HG03354 (cell line): ENCODE data around the gene KRT4.

Experiments
- ATAC-seq: cut with Tn5 transposase; IDR thresholded peaks from one replicate; pipeline ENCODE4 v1.9.1; 2021; ENCODE audit warnings: mild to moderate bottlenecking; ENCODE audit not compliant: unreplicated experiment, poor library complexity, severe bottlenecking

The KRT4 gene

GRCh38 chr12:52824741-52825410, 11.0 kb upstream of the KRT4 start:
- ATAC-seq = no peak

DNA sequence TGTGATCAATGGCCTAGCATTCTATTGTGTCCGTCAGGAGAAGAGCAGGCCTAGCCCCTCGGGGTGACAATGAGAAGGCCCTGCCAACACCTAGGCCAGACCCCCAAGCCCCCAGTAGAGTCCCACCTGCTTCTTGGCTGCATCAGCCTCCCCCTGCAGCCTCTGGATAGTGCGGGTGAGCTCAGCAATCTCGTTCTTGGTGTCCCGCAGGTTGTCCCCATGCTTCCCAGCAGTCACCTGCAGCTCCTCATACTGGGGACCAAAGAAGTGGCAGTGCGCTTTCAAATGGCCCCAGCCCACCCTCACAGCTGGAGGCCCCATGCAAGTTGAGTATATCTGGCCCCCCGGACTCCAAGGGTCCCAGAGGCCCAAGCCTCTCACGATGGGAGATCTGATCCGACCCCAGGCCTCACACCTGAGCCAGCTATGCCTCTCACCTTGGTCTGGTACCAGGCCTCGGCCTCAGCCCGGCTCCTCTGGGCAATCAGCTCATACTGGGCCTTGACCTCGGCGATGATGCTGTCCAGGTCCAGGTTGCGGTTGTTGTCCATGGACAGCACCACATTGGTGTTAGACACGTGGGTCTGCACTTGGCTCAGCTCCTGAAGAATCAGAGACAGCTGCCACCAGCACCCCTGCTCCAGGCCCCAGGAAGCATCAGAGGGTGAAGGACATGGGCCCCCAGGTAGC, 10.0 kb upstream of the KRT4 start:
- ATAC-seq = no peak

DNA sequence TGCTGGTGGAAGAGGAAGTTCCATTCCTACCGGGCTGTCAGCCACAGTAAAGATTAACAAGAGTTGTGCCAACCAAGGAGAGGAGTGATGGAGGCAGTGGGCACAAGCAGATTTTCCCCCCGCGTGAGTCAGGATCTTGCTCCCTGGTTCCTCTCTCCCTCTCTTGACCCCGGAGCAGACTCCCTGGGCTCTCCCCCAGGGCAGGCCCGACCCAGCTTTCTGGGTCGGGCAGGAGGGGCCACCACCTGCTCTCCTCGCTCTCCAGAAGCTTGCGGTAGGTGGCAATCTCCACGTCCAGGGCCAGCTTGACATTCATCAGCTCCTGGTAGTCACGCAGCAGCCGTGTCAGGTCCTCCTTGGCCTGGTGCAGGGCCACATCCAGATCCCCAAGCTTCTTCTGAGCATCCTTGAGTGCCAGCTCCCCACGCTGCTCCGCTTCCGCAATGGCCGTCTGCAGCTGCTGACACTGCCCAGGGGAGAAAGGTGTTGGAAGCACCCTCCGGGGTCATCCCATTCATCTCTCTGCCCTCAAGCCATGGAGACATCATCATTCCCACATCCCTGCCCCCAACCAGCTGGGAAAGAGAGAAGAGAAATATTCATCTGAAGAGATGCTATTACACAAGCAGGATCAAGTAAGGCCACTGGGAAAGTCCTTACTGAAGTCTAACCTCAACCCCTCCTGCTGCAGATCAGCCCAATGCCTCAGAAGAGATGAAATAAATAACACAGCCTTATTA, 9.0 kb upstream of the KRT4 start:
- ATAC-seq = no peak

DNA sequence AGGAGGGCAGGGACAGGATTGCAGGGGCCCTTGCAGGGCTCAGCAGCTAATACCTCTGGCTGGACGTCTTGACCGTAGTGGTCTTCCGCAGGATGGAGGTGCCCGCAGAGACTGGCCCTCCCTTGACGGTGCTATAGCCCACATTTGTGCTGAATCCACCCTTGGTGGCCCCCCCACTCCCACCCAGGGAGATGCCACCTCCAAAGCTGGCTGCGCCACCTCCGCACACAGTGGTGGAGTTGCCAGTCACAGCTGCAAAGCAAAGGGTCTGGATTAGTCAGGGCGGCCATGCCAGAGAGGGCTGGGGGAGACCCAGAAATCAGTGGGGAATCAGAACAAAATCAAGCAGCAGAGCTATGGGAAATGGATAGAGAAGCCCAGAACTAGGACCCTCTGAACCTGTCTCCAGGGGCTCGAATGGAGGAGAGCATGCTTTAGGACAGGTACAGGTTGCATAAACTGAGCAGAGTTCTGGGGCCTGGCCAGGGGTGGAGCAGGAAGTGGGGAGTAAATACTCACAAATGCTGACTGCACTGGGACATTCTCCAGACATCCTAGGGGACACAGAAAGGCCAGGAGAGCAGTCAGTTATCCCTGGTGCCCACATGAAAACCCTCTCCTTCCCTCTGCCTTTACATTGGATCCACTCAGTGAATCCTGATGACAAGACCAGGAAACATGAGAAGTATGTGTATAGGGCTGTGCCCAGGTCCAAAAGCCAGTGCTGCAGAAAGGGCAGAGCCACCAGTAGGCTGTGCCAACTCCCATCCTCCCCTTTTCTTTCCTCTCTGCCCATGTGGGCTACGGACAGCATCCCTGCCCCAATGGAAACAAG, 8.1 kb upstream of the KRT4 start:
- ATAC-seq = no peak

- ATAC-seq = no peak
These were observed 7.3 kb upstream of the KRT4 start for GRCh38 chr12:52821071-52821730.

GRCh38 chr12:52820521-52820920, 6.6 kb upstream of the KRT4 start:
- ATAC-seq = no peak

- ATAC-seq = no peak
These were observed 6.0 kb upstream of the KRT4 start for GRCh38 chr12:52819731-52820510.

GRCh38 chr12:52818887-52819420, 5.0 kb upstream of the KRT4 start:
- ATAC-seq = no peak

DNA sequence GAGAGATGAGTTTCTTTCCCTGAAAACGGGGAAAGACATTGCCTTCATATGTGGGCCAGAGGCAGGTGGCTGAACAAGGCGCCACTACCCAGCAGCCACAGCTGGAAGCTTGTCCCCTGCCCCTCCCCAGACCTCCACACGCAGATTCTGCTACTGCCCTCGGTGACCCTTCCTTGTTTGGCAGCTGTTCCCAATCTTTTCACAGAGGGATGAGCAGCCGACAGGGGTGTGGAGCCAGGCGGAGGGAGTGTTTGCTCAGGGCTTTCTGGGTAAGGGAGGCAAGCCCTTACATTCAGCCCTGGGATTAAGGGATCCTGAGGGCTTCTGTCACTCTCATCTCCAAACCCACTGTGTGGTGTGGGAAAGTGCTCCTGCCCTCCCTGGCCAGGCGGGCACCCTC, 4.5 kb upstream of the KRT4 start:
- ATAC-seq = no peak

- ATAC-seq = no peak
These were observed 3.9 kb upstream of the KRT4 start for GRCh38 chr12:52817699-52818238.

DNA sequence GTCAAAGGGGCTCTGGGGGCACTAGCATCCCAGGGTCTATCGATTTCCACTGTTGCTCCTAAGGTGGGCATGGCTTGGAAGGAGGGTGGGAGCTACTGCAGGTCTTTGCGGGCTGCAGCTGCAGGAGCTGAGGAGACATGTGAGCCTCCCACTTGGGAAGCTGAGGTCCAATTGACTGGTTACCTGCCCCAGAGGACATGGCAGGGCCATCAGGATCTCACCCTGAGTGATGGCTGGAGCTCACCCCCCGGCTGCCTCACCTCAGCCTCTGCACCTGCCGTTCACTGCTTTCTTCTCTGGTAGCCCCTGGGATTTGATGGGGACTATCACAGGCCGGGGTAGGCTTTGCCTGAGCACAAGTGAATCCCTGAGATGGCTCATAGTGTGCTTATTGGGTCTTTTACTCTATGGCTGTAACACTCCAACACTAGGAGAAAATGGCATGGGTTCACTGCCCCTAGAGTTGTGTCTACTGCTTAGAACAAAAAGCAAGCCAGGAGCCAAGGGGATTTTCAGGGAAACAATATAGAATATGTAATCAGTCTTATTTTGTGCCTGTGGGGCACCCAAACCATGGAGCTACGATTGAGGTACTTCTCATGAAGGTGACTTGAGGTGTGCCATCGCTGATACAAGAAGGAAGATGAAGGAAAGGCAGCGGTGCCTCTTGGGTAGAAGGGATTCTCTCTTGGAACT, 3.2 kb upstream of the KRT4 start:
- ATAC-seq = no peak

DNA sequence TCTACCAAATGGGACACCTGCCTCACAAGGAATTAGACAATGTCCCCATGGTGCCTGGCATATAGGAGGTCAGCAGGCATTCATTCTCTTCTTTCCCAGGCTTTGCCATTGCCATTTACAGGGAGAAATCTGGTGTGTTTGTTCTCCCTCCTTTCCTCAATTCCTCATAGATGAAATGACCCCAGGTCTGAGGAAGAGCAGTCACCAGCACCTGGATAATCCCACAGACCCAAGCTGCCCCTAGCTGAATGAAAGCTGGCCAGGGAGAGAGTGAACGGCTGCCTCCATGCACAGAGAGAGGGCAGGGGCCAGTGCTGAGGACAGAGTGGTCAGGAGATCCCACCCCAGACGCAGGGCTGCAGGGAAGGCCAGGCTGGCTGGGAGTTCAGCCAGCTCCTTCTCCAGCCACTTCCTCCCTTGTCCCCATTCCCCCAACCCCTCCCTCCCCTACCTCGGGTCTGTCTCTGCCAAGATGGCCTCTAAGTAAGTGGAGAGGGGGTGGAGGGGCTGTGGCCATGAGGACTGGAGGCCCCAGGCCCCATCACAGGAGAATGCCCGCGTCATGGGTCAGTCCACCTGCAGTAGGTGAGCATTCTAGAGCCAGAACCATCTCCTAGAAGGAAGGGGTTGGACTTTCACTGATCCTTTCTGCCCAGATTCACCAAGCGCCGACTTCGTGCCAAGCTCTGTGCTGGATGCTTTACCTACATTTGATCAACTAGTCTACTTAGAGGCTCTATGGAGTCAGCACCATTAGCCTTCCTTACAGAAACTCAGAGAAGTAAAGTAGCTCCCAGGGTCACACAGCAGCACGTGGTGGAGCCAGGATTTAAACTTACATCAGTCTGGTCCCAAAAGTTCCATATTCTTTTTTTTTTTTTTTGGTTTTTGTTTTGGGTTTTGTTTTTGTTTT, 2.0 kb upstream of the KRT4 start:
- no peak for ATAC-seq

DNA sequence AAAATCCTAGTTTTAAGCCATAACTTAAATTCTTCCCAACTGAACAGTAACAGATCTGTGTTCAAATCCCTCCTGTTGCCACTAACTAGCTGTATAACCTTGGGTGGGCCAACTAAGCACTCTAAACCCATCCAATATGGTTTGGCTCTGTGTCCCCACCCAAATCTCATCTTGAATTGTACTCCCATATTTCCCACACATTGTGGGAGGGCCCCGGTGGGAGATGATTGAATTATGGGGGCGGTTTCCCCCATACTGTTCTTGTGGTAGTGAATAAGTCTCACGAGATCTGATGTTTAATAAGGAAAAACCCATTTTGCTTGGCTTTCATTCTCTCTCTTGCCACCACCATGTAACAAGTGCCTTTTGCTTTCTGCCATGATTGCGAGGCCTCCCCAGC, 1.2 kb upstream of the KRT4 start:
- no peak for ATAC-seq

- no peak for ATAC-seq
These were observed 817 bp upstream of the KRT4 start for GRCh38 chr12:52814710-52815155.

DNA sequence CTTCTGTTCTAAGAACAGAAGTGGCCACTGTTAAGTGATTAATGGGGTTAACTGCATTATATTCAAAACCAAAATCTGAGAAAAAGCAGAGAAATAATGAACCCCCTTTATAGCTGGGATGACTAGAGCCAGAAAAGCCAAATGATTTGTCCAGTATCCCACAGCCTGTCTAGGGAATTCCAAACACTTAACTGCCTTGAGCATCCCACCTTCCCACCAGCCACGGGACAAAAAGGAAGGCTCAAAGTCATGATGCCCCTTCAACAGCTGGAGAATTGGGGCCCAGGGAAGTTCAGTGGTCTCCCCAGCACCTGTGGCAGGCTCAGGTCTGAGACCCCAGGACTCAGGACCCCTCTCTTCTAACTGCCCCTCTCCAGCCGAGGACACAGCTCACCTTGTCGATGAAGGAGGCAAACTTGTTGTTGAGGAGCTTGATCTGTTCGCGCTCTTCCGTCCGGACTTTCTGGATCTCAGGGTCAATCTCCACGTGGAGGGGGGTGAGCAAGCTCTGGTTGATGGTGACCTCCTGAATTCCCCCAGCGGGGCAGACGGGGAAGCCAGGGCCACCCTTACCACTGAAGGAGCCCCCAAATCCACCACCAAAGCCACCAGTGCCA, 605 bp downstream of the KRT4 start:
- ATAC-seq = no peak

DNA sequence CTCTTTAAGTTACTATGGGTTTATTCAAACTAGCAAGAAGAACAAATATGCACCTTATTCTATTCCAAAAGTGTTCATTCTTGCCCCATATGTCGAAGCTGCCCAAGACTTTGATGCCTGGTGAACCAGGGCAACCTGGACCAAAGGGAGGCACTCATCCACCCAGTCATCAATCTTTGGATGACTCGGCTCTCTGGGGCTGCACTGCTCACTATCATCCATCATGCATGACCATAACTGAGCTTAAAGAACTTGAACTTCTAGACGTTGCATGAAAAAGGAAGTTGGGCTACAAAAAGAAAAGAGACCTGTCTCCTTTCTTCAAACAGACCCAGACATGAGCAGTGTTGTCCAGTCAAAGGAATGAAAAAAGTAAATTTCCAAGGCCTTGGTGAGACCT, 1.2 kb downstream of the KRT4 start:
- ATAC-seq = no peak

- no peak for ATAC-seq
These were observed 1.9 kb downstream of the KRT4 start for GRCh38 chr12:52812073-52812400.
